Endothelial cell of umbilical vein (primary cell): ENCODE measurements around the gene PPM1H. TPM values are rescaled to one million over a fixed set of nuclear protein-coding genes. Genes with fewer than 3 reads are reported as not detected.

ENCODE experiments used
- BruUV-seq: library from RNA; stranded (reverse); fragments of 400-500 nt; replicated peaks from 2 replicates; lab custom pipeline; 2021; lab: Mats Ljungman, UMichigan
- CTCF ChIA-PET: fragments of 300-600, 350-600 bp; sonication (Branson Sonifier 250); formaldehyde crosslinking; loops from one replicate; lab custom pipeline; 2021; ENCODE audit warnings: antibody characterized with exemption, inconsistent platforms; lab: Charles Lee
- POLR2A ChIA-PET: fragments of 300-600, 350-600 bp; sonication (Branson Sonifier 250); formaldehyde crosslinking; loops from one replicate; lab custom pipeline; 2021; ENCODE audit warnings: antibody characterized with exemption, inconsistent platforms; lab: Charles Lee
- DNase-seq: peaks from one replicate; pipeline ENCODE4 v3.0.0-alpha.2; 2011; ENCODE audit warnings: low read depth, low spot score
- FAIRE-seq: peaks from 2 replicates; lab custom pipeline; 2011; peaks lifted over from hg19 to GRCh38; lab: Jason Lieb, UNC
- H2AFZ ChIP-seq: 2 replicates; pipeline ENCODE4 v1.6.0; 2012; ENCODE audit warnings: low read depth, low read length, control low read depth, inconsistent platforms
- H3K27ac ChIP-seq: 2 replicates; pipeline ENCODE4 v1.5.1; 2011; ENCODE audit warnings: low read depth, mild to moderate bottlenecking, control low read depth, low read length, moderate library complexity; ENCODE audit not compliant: insufficient read depth
- H3K27me3 ChIP-seq, 2 experiments: 2 replicates each; pipeline versions ENCODE4 v1.6.0 to v1.6.1; 2011; ENCODE audit warnings: low read length in 2 of 2, mixed read lengths in 1 of 2; ENCODE audit not compliant: control insufficient read depth in 2 of 2, insufficient read depth in 2 of 2
- H3K36me3 ChIP-seq, 2 experiments: 2 replicates in 1 of 2; 3 replicates in 1 of 2; pipeline ENCODE4 v1.5.1; 2011; ENCODE audit warnings: low read length in 2 of 2, mild to moderate bottlenecking in 1 of 2, moderate library complexity in 1 of 2; ENCODE audit not compliant: control insufficient read depth in 2 of 2, insufficient read depth in 2 of 2; ENCODE audit errors: extremely low read depth in 1 of 2
- H3K4me1 ChIP-seq: 3 replicates; pipeline ENCODE4 v1.5.1; 2011; ENCODE audit warnings: mild to moderate bottlenecking, low read length; ENCODE audit not compliant: control insufficient read depth, insufficient read depth; ENCODE audit errors: extremely low read depth
- H3K4me2 ChIP-seq: 2 replicates; pipeline ENCODE4 v1.6.1; 2011; ENCODE audit warnings: low read length, control low read depth, mixed read lengths; ENCODE audit not compliant: insufficient read depth
- H3K4me3 ChIP-seq, 3 experiments: fragments of 200-600 bp in 1 of 3; sonication (generic), shearing (Covaris generic) in 1 of 3; replicated peaks in 1 of 3; 2 replicates each; pipeline ENCODE4 v1.5.1; 2011 to 2016; ENCODE audit warnings: control low read depth in 3 of 3, low read length in 3 of 3, mild to moderate bottlenecking in 2 of 3, inconsistent platforms in 1 of 3, low read depth in 1 of 3, moderate library complexity in 1 of 3; ENCODE audit not compliant: insufficient read depth in 1 of 3
- H3K79me2 ChIP-seq: 2 replicates; pipeline ENCODE4 v1.6.0; 2012; ENCODE audit warnings: low read length, inconsistent platforms; ENCODE audit not compliant: control insufficient read depth, insufficient read depth
- H3K9ac ChIP-seq: replicated peaks from 2 replicates; pipeline ENCODE3; 2011; ENCODE audit warnings: low read length, control low read depth; ENCODE audit not compliant: insufficient read depth; ENCODE audit errors: extremely low read depth
- H3K9me1 ChIP-seq: replicated peaks from 3 replicates; pipeline ENCODE4 v1.6.0; 2011; ENCODE audit warnings: mild to moderate bottlenecking, low read length; ENCODE audit not compliant: control insufficient read depth, insufficient read depth; ENCODE audit errors: extremely low read depth
- H3K9me3 ChIP-seq: replicated peaks from 2 replicates; pipeline ENCODE4 v1.5.1; 2012; ENCODE audit warnings: low read length, inconsistent platforms; ENCODE audit not compliant: control insufficient read depth, insufficient read depth
- H4K20me1 ChIP-seq: replicated peaks from 2 replicates; pipeline ENCODE3; 2011; ENCODE audit warnings: mild to moderate bottlenecking, low read length; ENCODE audit not compliant: control insufficient read depth, insufficient read depth; ENCODE audit errors: extremely low read depth
- CTCF ChIP-seq, 2 donors: IDR thresholded peaks; 1 replicate in 1 of 2; 2 replicates in 1 of 2; pipeline ENCODE4 v1.5.1; 2011; ENCODE audit warnings: low read length in 2 of 2, mild to moderate bottlenecking in 2 of 2, moderate library complexity in 2 of 2, control low read depth in 1 of 2, inconsistent platforms in 1 of 2, low read depth in 1 of 2; ENCODE audit not compliant: insufficient read depth in 1 of 2; ENCODE audit errors: extremely low read depth in 1 of 2
- EZH2 ChIP-seq: IDR thresholded peaks from 2 replicates; pipeline ENCODE4 v1.6.1; 2012; ENCODE audit warnings: borderline replicate concordance, low read depth, mild to moderate bottlenecking, moderate library complexity, low read length, inconsistent platforms; ENCODE audit not compliant: severe bottlenecking
- FOS ChIP-seq: IDR thresholded peaks from 2 replicates; pipeline ENCODE4 v1.6.1; 2011; ENCODE audit warnings: mild to moderate bottlenecking, low read length, moderate library complexity, borderline replicate concordance; ENCODE audit not compliant: insufficient read depth
- GATA2 ChIP-seq: IDR thresholded peaks from 2 replicates; pipeline ENCODE4 v1.7.0; 2011; ENCODE audit warnings: low read depth, mild to moderate bottlenecking, moderate library complexity, mixed read lengths, low read length; ENCODE audit not compliant: insufficient read length, insufficient read depth
- JUN ChIP-seq: IDR thresholded peaks from 2 replicates; pipeline ENCODE4 v1.6.1; 2011; ENCODE audit warnings: borderline replicate concordance, low read depth; ENCODE audit not compliant: insufficient read length, insufficient read depth
- MAX ChIP-seq: IDR thresholded peaks from 2 replicates; pipeline ENCODE4 v1.6.1; 2011; ENCODE audit not compliant: insufficient read depth, insufficient read length
- MYC ChIP-seq: IDR thresholded peaks from one replicate; pipeline ENCODE4 v1.6.1; 2011; ENCODE audit warnings: mild to moderate bottlenecking, low read depth, low read length
- POLR2A ChIP-seq: IDR thresholded peaks from 2 replicates; pipeline ENCODE4 v1.6.1; 2012; ENCODE audit warnings: low read depth, mild to moderate bottlenecking, control low read depth, low read length
- POLR2AphosphoS5 ChIP-seq: IDR thresholded peaks from 2 replicates; pipeline ENCODE4 v1.6.1; 2012; ENCODE audit warnings: low read depth, mild to moderate bottlenecking, control low read depth, low read length, moderate library complexity; ENCODE audit not compliant: insufficient read depth
- dilution Hi-C: fragments of 300-500 bp; cut with MboI; formaldehyde crosslinking; loops from one replicate; pipeline ENCODE4 v1.15.0; 2019; ENCODE audit warnings: low sequenced_read_pairs; ENCODE audit not compliant: extremely low pct_ligation_motif_present
- intact Hi-C: fragments of 100-400 bp; cut with micrococcal nuclease; formaldehyde crosslinking; loops from one replicate; pipeline ENCODE4 v1.10.0; 2022
- polyA plus RNA-seq, 4 experiments: library from polyadenylated mRNA; depleted of rRNA in 3 of 4; stranded (reverse) in 3 of 4; unstranded in 1 of 4; fragments of >200 nt; gene quantifications; 2 replicates each; pipeline versions ENCODE4 v1.2.1 to v1.2.3, GENCODE V29; 2011 to 2012; ENCODE audit warnings: missing spikeins in 1 of 4
- total RNA-seq: library from RNA; stranded (reverse); gene quantifications from 2 replicates; pipeline ENCODE4 v1.2.3, GENCODE V29; 2021

The PPM1H gene
- total and polyA plus RNA-seq, 2 donors (not counting 3 experiments of a cell fraction or from before 2014, with no cell fraction given) = 1.0 to 7.2 TPM

- no peaks in the 10 kb centered on the region for H3K27me3 ChIP-seq
- dilution Hi-C loops = no loop called here
- TF ChIP-seq MYC = no peak
- no peak for TF ChIP-seq POLR2AphosphoS5
- TF ChIP-seq MAX = no peak
- TF ChIP-seq CTCF (IDR thresholded peaks at IDR 0.05; ENCODE audit: extremely low read depth in 1 of 2, insufficient read depth in 1 of 2, low read depth in 1 of 2, low read length in 2 of 2) = no peak
- no peak for TF ChIP-seq POLR2A
- TF ChIP-seq GATA2 = no peak
- TF ChIP-seq EZH2 = no peak
- TF ChIP-seq JUN = no peak
- TF ChIP-seq FOS = no peak
- no peaks in the 10 kb centered on the region for H3K79me2 ChIP-seq
- H3K27ac ChIP-seq = peak overlapping the region; percentile 74
- H3K9me1 ChIP-seq = no peaks in the 10 kb centered on the region
- peaks cover 39% of the 10 kb centered on the region for H3K4me1 ChIP-seq
- no peaks in the 10 kb centered on the region for H4K20me1 ChIP-seq
- no peak overlapping the region for H3K4me3 ChIP-seq
- H3K9me3 ChIP-seq = no peaks in the 10 kb centered on the region
- peak overlapping the region; percentile 58 for H2AFZ ChIP-seq
- no peak for DNase-seq
- intact Hi-C loops = loop anchor here (1.0 to 2.0 kb wide), 3 partner anchors 37 to 69 kb away; partner anchors contain the start of gene PPM1H
- no TSS peak for BruUV-seq
- ChIA-PET POLR2A (no interaction called here), CTCF (interaction anchor here (0.8 to 1.4 kb wide), 2 partner anchors 27 to 68 kb away, joined by 3 to 5 read pairs; no protein-coding TSS in a partner anchor)
- no peaks in the 10 kb centered on the region for H3K36me3 ChIP-seq
- H3K9ac ChIP-seq = no peak overlapping the region
- no peak overlapping the region for H3K4me2 ChIP-seq
- peak; percentile 21 for FAIRE-seq
Observed at GRCh38 chr12:62865937-62866336, 69.0 kb downstream of the PPM1H start.
